NCI-H2081 treated with DMSO at 0.1 percent for 48 hours (cell line): ENCODE measurements around the gene MYO1G.
"Not testable (repeated sequence)": the region's sequence is repeated elsewhere in the genome, so short reads cannot be mapped to it uniquely, and the experiment has no call there.

Experiments used
- DNase-seq: peaks from one replicate; lab custom pipeline; 2025; lab: John Stamatoyannopoulos, UW

The MYO1G gene

DNA sequence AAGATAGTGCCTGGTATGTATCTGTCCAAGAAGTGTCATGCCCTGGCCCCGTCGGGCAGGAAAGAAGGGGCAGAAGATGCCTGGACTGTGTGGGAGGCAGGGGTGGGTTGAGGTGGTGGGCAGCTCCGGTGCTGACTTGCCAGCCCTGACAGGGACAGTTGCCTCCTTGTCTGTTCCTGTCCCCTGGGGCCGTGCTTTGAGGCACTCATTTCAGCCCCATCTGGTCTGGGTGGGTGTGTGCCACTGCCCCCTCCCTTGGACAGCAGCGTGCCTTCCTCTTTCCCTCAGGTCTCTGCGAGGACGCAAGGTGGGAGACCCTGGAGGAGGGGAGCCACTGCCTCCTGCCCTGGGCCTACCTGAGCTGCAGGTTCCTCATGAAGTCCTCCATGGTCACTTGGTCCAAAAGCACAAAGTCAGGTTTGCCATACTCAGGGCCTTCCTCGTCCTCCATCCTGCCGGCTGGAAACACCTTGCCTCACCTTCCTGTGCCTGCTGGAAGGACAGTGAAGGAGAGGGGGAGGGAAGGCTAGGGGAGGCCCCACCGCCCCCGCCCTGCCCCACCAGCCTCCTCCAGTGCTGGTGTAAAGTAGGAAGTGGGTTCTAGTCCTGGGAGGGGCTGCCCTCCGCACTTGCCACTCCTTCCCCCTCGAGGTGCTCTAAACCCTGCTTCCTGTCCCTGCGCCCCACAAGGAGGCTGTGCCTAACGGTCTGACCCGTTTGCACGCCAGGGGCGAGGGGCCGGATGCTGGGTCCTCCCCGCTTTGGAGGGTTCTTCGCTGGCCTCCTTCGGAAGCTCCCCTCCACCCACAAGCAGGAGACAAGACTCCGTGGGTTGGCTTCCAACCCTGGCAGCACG lies at the start of gene MYO1G:
Gene MYO1G (minus strand): TSS at position 505 of the 856 bp plus-strand sequence. CDS start 54 bp downstream, at position 451.
- DNase-seq: no peak

DNA sequence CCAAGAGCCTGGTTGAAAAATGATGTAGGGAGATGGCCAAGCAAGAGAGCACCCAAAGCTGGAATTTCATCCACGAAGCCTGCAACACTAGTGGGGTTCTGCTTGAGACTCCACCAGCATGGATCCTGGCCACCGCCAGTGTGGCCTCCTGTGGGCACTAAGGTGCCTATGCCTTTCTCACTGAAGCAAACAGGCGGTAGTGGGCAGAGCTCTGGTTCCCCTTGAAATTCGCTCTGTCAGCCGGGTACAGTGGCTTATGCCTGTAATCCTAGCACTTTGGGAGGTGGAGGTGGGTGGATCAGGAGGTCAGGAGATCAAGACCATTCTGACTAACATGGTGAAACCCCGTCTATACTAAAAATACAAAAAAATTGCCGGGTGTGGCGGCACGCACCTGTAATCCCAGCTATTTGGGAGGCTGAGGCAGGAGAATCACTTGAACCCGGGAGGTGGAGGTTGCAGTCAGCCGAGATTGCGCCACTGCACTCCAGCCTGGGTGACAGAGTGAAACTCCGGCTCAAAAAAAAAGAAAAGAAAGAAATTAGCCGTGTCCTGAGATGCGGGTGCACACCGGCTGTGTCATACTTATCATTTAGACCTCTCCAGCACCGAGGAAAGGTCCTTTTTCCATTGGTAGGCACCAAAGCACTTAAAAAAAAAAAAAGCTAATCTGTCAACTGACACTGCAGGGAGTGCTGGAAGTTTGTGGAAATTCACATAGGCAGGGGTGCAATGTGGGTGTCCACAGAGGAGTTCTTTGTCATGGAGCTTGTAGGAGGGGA lies 49.5 kb upstream of the MYO1G start:
- no peak for DNase-seq

DNA sequence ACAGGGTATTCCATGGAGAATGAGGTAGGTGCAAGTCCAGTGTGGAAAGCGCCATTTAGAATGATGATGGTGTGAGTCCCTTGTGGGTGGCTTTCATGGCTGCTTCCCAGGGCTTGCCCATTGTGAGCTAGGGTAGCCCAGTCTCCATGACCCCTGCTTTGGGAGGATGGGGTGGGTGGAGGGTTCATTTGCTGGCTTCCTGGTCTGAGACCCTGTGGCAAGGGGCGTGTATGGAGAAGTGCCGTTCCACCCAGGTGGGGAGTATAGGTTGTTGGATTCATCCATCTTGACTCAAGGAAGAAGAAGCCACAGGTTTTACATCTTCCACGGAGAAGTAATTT lies 48.9 kb upstream of the MYO1G start:
- DNase-seq: no peak

DNA sequence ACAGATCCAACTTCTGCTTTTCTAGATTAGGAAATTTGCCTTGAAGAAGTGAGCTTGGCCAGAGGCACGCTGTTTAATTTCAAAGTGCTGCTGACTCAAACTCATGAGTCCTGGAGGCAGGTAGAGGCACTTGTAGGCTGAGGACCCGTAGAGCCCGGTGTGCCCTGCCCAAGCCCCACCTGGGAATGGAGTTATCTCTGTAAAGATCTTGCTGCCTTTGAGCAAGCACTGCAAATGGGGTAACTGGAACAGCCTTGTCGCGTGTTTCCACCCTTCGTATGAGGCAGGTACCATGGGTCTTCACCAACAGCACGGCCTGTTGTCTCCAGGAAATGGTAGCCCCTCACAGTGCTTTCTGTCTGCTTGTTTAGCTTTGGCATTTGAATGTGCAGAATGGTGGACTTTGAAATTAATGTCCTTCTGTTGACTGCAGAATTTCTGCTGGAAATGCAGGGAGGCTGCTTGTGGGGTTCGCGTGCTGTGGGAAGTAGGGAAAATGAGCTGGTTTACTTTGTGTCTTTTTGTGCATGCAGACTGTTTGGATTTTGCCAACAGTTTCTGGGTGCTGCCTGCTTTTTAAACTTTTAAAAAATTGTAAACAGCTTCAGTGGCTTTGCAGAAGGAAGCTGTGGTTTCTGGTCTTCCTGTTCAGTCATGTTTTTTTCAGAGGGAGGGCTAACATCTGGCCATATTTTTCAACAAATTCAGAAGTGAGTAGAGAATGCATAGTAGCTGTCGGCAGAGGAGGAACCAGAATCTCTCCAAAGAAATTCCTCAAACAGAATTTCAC lies 48.4 kb upstream of the MYO1G start:
- DNase-seq: no peak

DNA sequence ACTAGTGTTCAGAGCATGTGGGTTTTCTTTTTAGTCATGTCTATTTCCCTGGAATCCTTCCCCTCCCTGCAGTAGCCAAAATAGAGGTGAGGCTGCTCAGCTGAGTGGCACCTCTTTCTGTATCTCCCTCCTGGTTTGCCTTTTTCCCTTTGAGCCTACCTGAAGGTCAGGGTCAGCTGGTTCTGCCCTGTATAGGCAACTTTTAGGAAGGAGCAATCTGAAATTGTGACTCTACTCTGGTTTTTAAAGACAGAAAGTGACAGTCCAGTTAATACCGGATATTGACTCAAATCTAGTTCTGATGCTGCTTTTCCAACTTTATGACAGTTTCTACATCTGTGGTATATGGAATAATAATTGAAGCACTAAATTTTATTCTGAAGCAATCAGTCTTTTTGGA lies 47.2 kb upstream of the MYO1G start:
- no peak for DNase-seq

DNA sequence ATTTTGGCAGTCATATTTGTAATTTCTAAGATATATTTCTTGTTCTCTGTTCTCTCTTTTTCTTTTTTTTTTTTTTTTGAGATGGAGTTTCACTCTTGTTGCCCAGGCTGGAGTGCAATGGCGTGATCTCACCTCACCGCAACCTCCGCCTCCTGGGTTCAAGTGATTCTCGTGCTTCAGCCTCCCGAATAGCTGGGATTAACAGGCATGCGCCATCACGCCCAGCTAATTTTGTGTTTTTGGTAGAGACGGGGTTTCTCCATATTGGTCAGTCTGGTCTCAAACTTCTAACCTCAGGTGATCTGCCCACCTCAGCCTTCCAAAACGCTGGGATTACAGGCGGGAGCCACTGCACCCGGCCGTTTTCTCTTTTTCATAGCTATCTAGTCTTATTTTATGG lies 46.7 kb upstream of the MYO1G start:
- DNase-seq: not testable (repeated sequence)

DNA sequence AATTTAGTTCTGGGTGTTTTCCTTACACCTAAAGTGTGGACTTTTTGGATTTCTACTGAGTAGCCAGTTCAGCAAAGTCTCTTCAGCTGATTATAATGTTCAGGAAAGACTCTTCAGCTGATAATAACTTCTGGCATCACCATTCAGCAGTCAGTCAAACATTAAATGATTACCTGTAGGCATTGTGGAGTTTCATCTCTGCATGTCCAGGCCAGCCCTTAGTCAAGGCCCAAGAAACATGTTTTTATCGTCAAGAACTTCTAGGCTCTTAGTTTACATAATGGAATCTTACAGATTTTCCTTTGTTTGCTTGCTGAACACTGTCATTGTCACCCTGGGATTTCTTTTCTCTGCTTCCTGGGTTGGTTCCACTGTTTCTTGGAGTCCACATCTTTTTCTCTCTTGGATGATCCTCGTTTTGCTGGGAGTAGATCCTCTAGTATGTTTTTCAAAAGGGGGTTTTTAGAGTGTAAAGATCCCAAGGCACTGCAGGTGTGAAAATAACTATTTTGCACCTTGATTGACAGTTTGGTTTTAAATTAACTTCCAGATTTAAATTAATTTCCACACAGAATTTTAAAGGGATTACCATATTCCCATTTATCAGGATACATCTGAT lies 45.4 kb upstream of the MYO1G start:
- no peak for DNase-seq

DNA sequence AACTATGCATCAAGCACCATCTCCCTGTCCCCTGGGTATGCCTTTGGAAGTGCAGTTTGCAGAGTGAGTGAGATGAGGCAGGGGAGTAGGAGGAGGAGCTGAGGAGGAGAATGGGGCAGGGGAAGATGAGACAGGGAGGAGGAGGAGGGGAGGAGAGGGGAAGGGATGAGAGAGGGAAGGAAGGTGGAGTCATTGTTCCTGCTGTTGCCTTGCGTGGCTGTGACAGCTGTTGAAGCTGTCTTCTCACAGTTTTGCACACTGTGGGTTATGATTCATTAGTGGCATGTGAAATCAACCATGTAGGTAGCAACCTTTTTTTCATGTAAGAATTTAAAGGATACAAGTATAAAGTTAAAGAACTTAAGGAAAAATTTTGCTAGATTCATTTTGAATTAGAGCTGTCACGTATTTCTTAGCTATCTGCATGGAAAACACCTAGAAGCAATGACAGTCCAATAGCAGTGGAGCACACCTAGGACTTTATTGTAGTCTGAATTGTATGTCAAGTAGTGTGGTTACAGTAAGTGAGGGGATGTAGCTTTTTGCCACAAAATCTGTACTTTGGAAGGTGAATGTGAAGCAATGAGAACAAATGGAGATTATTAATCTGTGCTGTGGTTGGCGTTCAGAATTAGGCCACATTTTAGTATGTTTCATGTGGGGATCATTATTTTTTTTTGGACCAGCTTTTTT lies 42.9 kb upstream of the MYO1G start:
- no peak for DNase-seq

DNA sequence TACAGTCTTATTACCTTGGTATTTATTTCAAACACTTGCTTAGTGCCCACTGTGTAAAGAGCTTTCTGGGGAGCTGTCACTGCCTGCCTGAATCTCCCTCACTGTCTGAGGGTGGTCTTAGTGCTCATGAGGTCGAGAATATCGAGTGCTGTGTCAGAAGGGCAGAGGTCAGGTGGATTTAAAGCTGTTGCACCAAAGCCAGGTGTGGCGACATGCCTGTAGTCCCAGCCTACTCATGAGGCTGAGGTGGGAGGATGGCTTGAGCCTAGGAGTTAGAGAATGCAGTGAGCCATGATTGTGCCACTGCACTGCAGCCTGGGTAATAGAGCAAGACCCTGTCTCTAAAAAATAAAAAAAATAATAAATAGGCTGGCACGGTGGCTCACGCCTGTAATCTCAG lies 42.1 kb upstream of the MYO1G start:
- DNase-seq: no peak

DNA sequence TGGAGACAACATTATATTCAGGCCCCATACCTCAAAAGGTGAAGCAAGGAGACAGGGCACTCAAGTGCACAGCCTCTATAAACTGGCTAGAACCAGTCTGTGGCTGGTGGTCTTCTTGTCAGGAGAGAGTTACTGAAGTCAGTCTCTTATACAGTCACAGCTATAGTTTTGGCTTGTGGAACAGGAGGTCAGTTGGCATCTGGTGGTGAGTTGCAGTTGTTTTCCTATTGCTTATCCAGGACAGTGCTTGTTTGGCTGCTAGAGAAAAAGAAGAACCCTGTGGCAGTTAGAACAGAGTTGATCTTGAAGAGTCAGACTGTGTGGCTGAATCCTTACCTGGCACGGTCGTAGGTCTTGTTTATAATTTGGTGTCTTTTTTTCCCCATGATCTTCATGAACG lies 38.4 kb upstream of the MYO1G start:
- DNase-seq: no peak

DNA sequence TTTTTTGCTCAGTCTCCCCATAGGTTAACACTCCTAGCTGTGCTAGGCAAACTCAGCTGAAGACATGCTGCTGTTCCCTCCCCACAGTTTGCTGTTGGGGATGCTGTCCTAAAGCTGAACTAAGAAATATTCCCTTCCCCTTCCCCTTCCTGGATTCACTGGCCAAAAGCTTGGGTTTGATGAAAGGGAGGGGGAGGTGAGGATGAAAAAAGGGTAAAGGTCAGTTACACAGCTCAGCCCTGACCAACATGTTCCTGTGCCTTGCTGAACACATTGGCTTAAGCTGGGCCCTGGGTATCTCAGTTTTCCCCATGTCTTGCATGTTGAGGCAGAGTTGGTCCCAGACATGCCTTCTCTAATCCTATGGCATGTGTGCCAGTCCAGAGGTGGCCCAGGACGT lies 36.5 kb upstream of the MYO1G start:
- no peak for DNase-seq

DNA sequence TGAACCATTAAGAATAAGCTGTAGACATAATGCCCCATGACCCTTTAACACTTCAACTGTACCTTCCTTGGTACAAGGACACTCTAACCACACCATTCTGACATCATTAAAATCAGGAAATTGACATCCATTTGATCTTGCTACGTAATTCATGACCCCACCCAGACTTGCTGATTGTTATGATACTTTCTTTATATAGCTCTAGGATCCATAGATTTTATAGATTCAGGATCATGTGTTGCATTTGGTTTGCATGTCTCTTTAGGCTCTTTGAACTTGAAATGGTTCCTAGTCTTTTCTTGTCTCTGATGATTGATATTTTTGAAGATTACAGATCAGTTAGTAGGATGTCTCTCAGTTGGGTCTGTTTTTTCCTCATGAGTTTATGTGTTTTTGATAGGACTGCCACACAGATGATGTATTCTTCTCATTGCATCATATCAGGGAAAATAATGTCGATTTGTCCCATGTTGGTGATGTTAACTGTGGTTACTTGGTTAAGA lies 34.7 kb upstream of the MYO1G start:
- no peak for DNase-seq

DNA sequence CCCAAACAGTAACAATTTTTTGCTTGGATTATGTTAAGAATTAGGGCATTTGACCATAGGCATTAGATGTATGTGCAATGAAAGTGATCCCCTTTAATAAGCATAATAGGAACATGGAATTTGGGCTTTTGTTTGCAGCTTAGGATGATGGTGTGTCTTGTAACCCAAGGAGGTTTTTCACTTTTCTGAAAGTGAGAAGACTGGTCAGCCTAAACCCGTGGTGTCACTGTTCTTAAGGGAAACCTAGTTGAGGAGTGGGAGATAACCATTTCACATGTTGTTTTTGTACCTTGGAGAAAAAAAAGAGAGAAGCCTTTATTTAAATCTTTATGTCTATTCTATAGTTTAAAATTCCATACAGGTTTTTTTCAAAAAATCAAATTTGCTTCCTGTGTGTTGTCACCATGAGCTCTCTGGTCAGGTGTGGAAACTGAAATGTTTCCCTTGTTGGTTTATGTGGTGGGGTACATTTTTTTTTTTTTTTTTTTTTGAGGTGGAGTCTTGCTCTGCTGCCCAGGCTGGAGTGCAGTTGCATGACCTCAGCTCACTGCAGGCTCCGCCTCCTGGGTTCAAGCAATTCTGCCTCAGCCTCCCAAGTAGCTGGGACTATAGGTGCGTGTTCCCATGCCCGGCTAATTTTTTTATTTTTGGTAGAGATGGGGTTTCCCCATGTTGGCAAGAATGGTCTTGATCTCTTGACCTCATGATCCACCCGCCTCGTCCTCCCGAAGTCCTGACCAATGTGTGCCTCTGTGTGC lies 28.9 kb upstream of the MYO1G start:
- DNase-seq: no peak

DNA sequence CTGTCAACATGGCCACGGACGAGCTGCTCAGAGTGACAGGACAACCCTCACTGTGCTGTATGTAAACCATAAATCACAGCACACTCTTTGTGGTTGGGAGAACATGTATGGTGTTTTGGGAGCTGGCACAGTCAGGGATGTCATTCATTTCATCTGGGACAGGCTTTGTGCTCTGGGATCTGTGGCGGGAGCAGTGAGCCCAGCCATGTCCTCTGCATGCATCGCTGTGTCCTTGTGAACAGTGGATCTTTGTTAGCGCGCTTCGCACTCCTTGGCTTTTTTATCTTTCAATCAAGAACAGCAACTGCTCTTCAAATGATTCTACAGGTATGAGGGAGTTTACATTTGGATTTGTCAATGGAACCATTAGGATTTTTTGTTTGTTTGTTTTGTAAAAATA lies 28.3 kb upstream of the MYO1G start:
- DNase-seq: no peak

DNA sequence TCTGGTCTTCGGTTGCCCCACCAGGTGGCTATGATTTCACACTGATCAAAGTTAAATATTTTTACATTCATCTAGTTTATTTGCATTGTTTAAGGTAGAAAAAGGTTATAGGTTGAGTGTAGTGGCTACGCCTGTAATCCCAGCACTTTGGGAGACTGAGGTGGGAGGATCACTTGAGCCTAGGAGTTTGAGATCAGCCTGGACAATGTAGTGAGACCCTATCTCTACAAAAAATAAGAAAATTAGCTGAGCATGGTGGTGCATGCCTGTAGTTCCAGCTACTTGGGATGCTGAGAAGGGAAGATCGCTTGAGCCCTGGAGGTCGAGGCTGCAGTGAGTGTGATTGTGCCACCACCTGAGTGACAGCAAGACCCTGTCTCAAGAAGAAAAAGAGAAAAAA lies 25.0 kb upstream of the MYO1G start:
- DNase-seq: no peak

DNA sequence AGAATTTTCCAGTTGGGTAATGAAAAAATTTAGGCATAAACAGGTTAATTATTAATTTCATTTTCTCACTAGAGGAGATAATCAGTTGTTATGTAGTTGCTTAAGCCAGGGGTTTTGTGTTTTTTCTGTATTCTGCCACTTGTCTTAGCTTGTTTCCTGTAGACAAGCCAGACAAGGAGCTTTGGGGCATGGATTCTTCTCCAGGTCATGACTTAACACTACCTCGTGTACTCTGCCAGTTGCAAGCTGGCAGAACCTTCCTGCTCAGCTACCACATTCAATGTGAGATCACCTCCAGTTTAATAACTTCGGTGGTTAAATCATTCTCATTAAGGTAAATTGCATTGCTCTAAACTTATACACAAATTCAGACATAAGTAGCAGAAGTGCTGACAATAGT lies 23.0 kb upstream of the MYO1G start:
- no peak for DNase-seq

DNA sequence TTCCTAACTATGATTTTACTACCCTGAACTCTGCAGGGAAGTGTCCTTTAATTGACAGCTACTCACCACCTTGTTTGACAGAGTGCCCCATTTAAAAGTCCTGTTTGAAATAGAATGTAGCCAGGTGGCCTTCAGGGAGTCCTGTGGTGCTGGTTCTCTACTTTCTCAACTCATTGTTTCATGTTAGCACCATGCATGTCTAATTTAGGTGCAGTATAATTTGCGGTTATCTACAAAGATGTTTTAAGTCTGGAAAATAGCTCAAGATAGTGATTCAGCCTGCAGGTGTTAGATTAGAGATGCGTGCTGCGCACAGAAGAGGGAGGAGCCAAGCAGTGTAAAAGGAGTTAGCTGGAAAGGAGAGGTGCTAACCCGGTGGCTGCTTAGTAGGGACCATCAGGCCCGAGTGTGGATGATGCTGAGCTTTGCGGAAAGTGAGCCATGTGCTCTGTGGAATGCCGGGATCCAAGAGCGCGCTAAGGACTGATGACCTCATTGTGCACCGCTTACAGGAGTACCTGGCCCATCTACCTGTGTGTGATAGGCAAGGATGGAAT lies 22.4 kb upstream of the MYO1G start:
- no peak for DNase-seq

DNA sequence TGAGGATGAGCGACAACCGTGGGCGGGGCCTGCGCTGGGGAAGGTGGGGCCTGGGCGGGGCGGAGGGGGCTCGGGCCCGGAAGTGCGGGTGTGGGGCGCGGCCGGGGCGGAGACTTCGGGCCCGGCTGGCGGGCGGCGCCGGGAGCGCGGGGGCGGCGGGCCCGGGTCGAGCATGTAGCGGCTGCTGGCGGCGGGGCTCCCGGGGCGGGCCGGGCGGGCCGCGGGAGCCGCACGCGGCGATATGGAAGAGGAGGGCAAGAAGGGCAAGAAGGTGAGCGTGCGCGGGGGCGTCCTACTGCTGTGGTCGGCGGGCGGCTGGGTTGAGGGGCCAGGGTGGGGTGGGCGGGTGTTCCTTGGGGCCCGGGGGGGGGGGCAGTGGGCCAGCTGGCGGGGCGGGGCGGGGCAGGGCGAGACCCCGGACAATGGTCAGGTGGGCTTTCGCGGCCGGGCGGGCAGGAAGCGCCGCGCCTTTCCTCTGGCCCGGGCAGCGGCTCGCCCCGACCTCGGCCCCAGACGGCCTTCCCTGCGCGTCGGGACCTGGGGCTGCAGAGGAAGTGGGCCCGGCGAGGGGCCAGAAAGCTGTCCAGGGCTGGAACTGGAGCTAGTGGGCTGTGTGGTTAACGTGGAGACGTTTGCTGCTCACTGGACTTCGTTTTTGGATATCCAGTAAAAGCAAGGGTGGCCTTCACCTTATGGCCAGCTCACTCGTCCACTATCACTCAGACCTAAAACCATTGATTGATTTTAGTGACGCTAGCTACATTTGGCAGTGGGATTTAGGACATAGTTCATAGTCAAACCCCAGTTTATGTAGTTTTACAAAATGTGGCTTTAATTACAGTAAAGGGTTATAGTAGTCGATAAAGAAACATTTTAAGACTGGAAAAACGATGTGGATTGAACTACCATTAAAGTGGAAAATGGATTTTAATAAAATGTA lies 21.5 kb upstream of the MYO1G start, which contains the start of gene CCM2:
Gene CCM2 (plus strand): TSS at position 109 of the 940 bp plus-strand sequence. CDS start 133 bp downstream, at position 242.
- no peak for DNase-seq
